HG03045 (cell line): ENCODE measurements around the gene MASP2.
A peak's percentile ranks its signal among the peaks of the same experiment; 100 is the strongest.
"Not testable (repeated sequence)": the region's sequence is repeated elsewhere in the genome, so short reads cannot be mapped to it uniquely, and the experiment has no call there.

Experiments
- ATAC-seq: cut with Tn5 transposase; IDR thresholded peaks from one replicate; pipeline ENCODE4 v1.9.1; 2021; ENCODE audit warnings: mild to moderate bottlenecking, moderate library complexity; ENCODE audit not compliant: unreplicated experiment

Gene MASP2

GRCh38 chr1:11039351-11040104, 7.5 kb downstream of the MASP2 start:
- ATAC-seq, result no peak

GRCh38 chr1:11037740-11038182, 9.3 kb downstream of the MASP2 start:
- ATAC-seq, result peak; percentile 50

GRCh38 chr1:11037019-11037739, 9.9 kb downstream of the MASP2 start:
- not testable (repeated sequence) for ATAC-seq

- no peak for ATAC-seq
Measured at GRCh38 chr1:11031624-11032262, 15.3 kb downstream of the MASP2 start.

GRCh38 chr1:11030865-11031264, 16.2 kb downstream of the MASP2 start:
- no peak for ATAC-seq

GRCh38 chr1:11028018-11028417, 19.0 kb downstream of the MASP2 start:
- ATAC-seq, result no peak

GRCh38 chr1:11027316-11027715, 19.7 kb downstream of the MASP2 start:
- ATAC-seq, result no peak

- ATAC-seq, result no peak
Measured at GRCh38 chr1:11026903-11027302, 20.1 kb downstream of the MASP2 start.

GRCh38 chr1:11026052-11026451, 21.0 kb downstream of the MASP2 start:
- ATAC-seq, result no peak

GRCh38 chr1:11025618-11026017, 21.4 kb downstream of the MASP2 start:
- no peak for ATAC-seq

GRCh38 chr1:11024874-11025203, 22.2 kb downstream of the MASP2 start:
- no peak for ATAC-seq

GRCh38 chr1:11024154-11024873, 22.7 kb downstream of the MASP2 start:
- no peak for ATAC-seq

GRCh38 chr1:11023201-11023600, 23.8 kb downstream of the MASP2 start:
- ATAC-seq, result no peak

- ATAC-seq, result no peak
Measured at GRCh38 chr1:11019971-11020370, 27.1 kb downstream of the MASP2 start.

- ATAC-seq, result not testable (repeated sequence)
Measured at GRCh38 chr1:11019358-11019757, 27.7 kb downstream of the MASP2 start.

- ATAC-seq, result no peak
Measured at GRCh38 chr1:11013160-11013531, 33.9 kb downstream of the MASP2 start.

GRCh38 chr1:11012260-11013159, 34.5 kb downstream of the MASP2 start, which contains the start of gene TARDBP:
TSS of gene TARDBP (plus strand) at chr1:11012654. CDS start at chr1:11013728, 1,074 bp downstream.
- peak; percentile 82 for ATAC-seq

- ATAC-seq, result no peak
Measured at GRCh38 chr1:11000526-11000925, 46.5 kb downstream of the MASP2 start.

- ATAC-seq, result no peak
Measured at GRCh38 chr1:10996100-10996499, 50.9 kb downstream of the MASP2 start.

GRCh38 chr1:10992864-10993263, 54.2 kb downstream of the MASP2 start:
- no peak for ATAC-seq
